Measurements from ENCODE around the gene TMEM80.
A peak's percentile ranks its signal among the peaks of the same experiment; 100 is the strongest.

TMEM80 gene

DNA sequence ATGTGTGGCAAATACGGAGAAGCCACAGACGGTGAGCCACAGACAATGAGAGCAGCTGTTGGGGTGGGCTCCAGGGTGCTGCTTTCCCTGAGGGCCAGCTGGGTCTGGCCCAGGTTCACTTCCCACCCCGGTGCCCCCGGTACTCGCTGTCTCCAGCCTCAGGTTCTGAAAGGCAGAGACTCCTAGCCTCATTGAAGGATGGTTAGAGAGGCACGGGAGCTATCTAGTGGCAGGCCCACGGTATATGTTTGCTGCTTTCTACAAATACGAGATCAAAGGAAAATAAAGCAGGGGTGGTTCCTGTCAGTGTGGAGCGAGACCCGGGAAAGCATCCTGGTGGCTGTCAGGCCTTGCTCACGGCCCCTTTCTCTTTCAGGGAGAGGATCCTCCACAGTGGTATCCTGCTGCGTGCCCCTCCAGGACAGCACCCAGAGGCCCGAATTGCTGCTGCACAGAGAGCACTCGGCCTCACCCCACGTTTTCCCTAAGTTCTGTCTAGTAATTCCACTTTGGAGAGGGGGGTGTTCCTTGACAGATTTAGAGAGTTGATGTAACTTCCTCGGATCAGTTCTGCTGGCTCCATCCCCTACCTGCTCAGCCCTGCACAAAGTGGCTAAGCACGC, 3.0 kb downstream of the TMEM80 start:
- no peak overlapping the region for H2AFZ ChIP-seq (ENCODE audit: low read length)
- no peaks in the 10 kb centered on the region for H3K9me3 ChIP-seq (ENCODE audit: insufficient read depth, low read depth, low read length)
- H3K9ac ChIP-seq (ENCODE audit: low read depth, low read length, poor library complexity, severe bottlenecking) = peak overlapping the region; percentile 98
- no peaks in the 10 kb centered on the region for H3K36me3 ChIP-seq (ENCODE audit: insufficient read depth, low read length)
- H4K20me1 ChIP-seq (ENCODE audit: insufficient read depth, low read length, poor library complexity, severe bottlenecking) = no peaks in the 10 kb centered on the region
- H3K4me3 ChIP-seq (ENCODE audit: low read length, poor library complexity, severe bottlenecking) = no peak overlapping the region
- H3K27me3 ChIP-seq (ENCODE audit: insufficient read depth, low read length, poor library complexity, severe bottlenecking) = no peaks in the 10 kb centered on the region
- 0 out of 2 replicates have a peak, but pooled peaks cover 4% of the 10 kb centered on the region for H3F3A ChIP-seq (ENCODE audit: low read depth)
- H3K4me1 ChIP-seq (ENCODE audit: insufficient read depth, low read length, poor library complexity, severe bottlenecking) = peaks cover 45% of the 10 kb centered on the region
- TF ChIP-seq, protein P1, sequence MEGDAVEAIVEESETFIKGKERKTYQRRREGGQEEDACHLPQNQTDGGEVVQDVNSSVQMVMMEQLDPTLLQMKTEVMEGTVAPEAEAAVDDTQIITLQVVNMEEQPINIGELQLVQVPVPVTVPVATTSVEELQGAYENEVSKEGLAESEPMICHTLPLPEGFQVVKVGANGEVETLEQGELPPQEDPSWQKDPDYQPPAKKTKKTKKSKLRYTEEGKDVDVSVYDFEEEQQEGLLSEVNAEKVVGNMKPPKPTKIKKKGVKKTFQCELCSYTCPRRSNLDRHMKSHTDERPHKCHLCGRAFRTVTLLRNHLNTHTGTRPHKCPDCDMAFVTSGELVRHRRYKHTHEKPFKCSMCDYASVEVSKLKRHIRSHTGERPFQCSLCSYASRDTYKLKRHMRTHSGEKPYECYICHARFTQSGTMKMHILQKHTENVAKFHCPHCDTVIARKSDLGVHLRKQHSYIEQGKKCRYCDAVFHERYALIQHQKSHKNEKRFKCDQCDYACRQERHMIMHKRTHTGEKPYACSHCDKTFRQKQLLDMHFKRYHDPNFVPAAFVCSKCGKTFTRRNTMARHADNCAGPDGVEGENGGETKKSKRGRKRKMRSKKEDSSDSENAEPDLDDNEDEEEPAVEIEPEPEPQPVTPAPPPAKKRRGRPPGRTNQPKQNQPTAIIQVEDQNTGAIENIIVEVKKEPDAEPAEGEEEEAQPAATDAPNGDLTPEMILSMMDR (conservative IDR thresholded peaks at IDR 0.05; ENCODE audit: low read length) = no peak
- TF ChIP-seq EZH2phosphoT487 (IDR thresholded peaks at IDR 0.05; ENCODE audit: borderline replicate concordance) = no peak
- H3K9me2 ChIP-seq (replicated peaks; ENCODE audit: low read depth, low read length) = no peaks in the 10 kb centered on the region
- H3K79me2 ChIP-seq (ENCODE audit: insufficient read depth, low read length) = peaks cover 31% of the 10 kb centered on the region
- no peak overlapping the region for H3K4me2 ChIP-seq (ENCODE audit: low read depth, low read length, poor library complexity, severe bottlenecking)

DNA sequence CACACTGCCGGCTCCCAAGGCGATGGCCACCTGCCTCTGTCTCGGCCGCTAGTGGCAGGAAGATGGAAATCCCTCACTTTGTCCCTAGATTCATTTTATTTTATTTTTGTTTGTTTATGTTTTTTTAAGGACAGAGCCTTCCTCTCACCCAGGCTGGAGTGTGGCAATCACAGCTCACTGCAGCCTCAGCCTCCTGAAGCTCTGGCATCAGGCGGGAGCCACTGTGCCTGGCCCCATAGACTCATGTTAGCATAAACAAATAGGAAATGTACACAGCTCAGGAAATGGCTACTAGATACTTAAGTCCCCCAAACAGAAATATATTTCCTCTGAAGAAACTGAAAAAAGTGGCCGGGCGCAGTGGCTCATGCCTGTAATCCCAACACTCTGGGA, 3.5 kb downstream of the TMEM80 start:
- Histone ChIP-seq H3K9ac (ENCODE audit: low read depth, low read length, poor library complexity, severe bottlenecking) (no peak overlapping the region), H2AFZ (ENCODE audit: low read length) (no peak overlapping the region), H3K4me2 (ENCODE audit: low read depth, low read length, poor library complexity, severe bottlenecking) (no peak overlapping the region), H3K36me3 (ENCODE audit: insufficient read depth, low read length) (no peaks in the 10 kb centered on the region), H3K4me3 (ENCODE audit: low read length, poor library complexity, severe bottlenecking) (no peak overlapping the region), H4K20me1 (ENCODE audit: insufficient read depth, low read length, poor library complexity, severe bottlenecking) (no peaks in the 10 kb centered on the region), H3K4me1 (ENCODE audit: insufficient read depth, low read length, poor library complexity, severe bottlenecking) (peaks cover 41% of the 10 kb centered on the region), H3K9me2 (replicated peaks; ENCODE audit: low read depth, low read length) (no peaks in the 10 kb centered on the region), H3K79me2 (ENCODE audit: insufficient read depth, low read length) (peaks cover 26% of the 10 kb centered on the region), H3K27me3 (ENCODE audit: insufficient read depth, low read length, poor library complexity, severe bottlenecking) (no peaks in the 10 kb centered on the region), H3K9me3 (ENCODE audit: insufficient read depth, low read depth, low read length) (no peaks in the 10 kb centered on the region), H3F3A (ENCODE audit: low read depth) (0 out of 2 replicates have a peak, but pooled peaks cover 4% of the 10 kb centered on the region)
- TF ChIP-seq EZH2phosphoT487 (IDR thresholded peaks at IDR 0.05; ENCODE audit: borderline replicate concordance) = no peak
- TF ChIP-seq, protein P1 (conservative IDR thresholded peaks at IDR 0.05; ENCODE audit: low read length) = no peak

DNA sequence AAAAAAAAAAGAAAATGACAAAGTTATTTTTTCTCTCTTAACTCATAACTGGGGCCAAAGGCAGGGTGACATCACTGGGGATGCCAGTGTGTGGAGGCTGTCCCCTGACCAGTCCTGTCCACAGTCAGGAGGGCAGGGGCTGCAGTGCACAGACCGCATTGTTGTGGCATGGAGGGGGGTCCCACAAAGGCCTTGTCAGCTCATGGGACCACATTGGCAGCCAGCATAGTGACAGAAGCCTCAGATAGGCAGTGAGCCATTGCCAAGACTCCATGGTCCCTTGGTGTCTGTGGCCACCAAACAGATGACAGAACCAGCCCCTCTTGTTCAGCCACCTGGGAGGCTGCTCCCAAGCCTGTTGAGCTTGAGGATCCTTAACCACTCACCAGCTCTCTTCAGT, 4.1 kb downstream of the TMEM80 start:
- Histone ChIP-seq H3K79me2 (ENCODE audit: insufficient read depth, low read length) (peaks cover 20% of the 10 kb centered on the region), H3K9me3 (ENCODE audit: insufficient read depth, low read depth, low read length) (no peaks in the 10 kb centered on the region), H3K4me3 (ENCODE audit: low read length, poor library complexity, severe bottlenecking) (no peak overlapping the region), H3K4me2 (ENCODE audit: low read depth, low read length, poor library complexity, severe bottlenecking) (no peak overlapping the region), H3K9me2 (replicated peaks; ENCODE audit: low read depth, low read length) (no peaks in the 10 kb centered on the region), H4K20me1 (ENCODE audit: insufficient read depth, low read length, poor library complexity, severe bottlenecking) (no peaks in the 10 kb centered on the region), H3K9ac (ENCODE audit: low read depth, low read length, poor library complexity, severe bottlenecking) (no peak overlapping the region), H3K4me1 (ENCODE audit: insufficient read depth, low read length, poor library complexity, severe bottlenecking) (peaks cover 43% of the 10 kb centered on the region), H2AFZ (ENCODE audit: low read length) (no peak overlapping the region), H3K27me3 (ENCODE audit: insufficient read depth, low read length, poor library complexity, severe bottlenecking) (no peaks in the 10 kb centered on the region), H3F3A (ENCODE audit: low read depth) (0 out of 2 replicates have a peak, but pooled peaks cover 4% of the 10 kb centered on the region), H3K36me3 (ENCODE audit: insufficient read depth, low read length) (no peaks in the 10 kb centered on the region)
- no peak for TF ChIP-seq EZH2phosphoT487 (IDR thresholded peaks at IDR 0.05; ENCODE audit: borderline replicate concordance)
- TF ChIP-seq, protein P1 (conservative IDR thresholded peaks at IDR 0.05; ENCODE audit: low read length) = no peak
